ENCODE data around the gene MKKS.

GRCh38 chr20:10462516-10462915 lies 28.5 kb upstream of the MKKS start:
- TF ChIP-seq CTCF (conservative IDR thresholded peaks at IDR 0.05; ENCODE audit: low read length) (no peak), EZH2phosphoT487 (IDR thresholded peaks at IDR 0.05; ENCODE audit: borderline replicate concordance) (no peak)
